Measurements from ENCODE around the gene TEAD3. TPM values are rescaled to one million over a fixed set of nuclear protein-coding genes. Genes with fewer than 3 reads are reported as not detected.

TEAD3 gene
- total RNA-seq, 1 experiment from 2014 or later, result 27.0 TPM

GRCh38 chr6:35443341-35444030 is 53.4 kb downstream of the TEAD3 start:
- H3K23ac ChIP-seq (ENCODE audit: insufficient read length, low read depth, low read length), result no peak overlapping the region
- no peak overlapping the region for H2AK5ac ChIP-seq (ENCODE audit: insufficient read length, low read length)
- H3K4me1 Mint-ChIP-seq, result no peaks in the 10 kb centered on the region
- no peak for TF ChIP-seq CTCF (conservative IDR thresholded peaks at IDR 0.05)
- no peaks in the 10 kb centered on the region for H3K79me1 ChIP-seq (ENCODE audit: insufficient read depth, low read depth, low read length, poor library complexity, severe bottlenecking)
- no peaks in the 10 kb centered on the region for H3K27me3 Mint-ChIP-seq (ENCODE audit: low read depth)
- no peak overlapping the region for H4K91ac ChIP-seq (ENCODE audit: insufficient read length, low read depth, low read length)
- no peaks in the 10 kb centered on the region for H3K9me3 ChIP-seq (ENCODE audit: control insufficient read depth, low read depth, low read length)
- H3K9ac ChIP-seq (ENCODE audit: extremely low read depth, insufficient read length, low read length), result no peak overlapping the region
- H2BK120ac ChIP-seq (ENCODE audit: low read depth, low read length, poor library complexity, severe bottlenecking), result no peak overlapping the region
- no peak overlapping the region for H3K14ac ChIP-seq (ENCODE audit: insufficient read depth, low read length)
- WGBS (ENCODE audit: extremely low coverage, insufficient read length, low lambda C conversion rate), result no CpG with 5 or more reads among the region's 9 CpGs
- H2BK20ac ChIP-seq (ENCODE audit: low read depth, low read length, poor library complexity, severe bottlenecking), result no peak overlapping the region
- H3K4me1 ChIP-seq (ENCODE audit: insufficient read depth, low read length), result no peaks in the 10 kb centered on the region
- no peak overlapping the region for H3K4me2 ChIP-seq (ENCODE audit: insufficient read depth, insufficient read length, low read length)
- no peak overlapping the region for H2BK12ac ChIP-seq (ENCODE audit: insufficient read length, low read depth, low read length)
- no peak overlapping the region for H3T11ph ChIP-seq (ENCODE audit: low read length)
- H3K27ac ChIP-seq (ENCODE audit: insufficient read length, low read depth, low read length), result no peak overlapping the region
- H4K20me1 ChIP-seq (ENCODE audit: control insufficient read depth, insufficient read depth, insufficient read length), result no peaks in the 10 kb centered on the region
- no peaks in the 10 kb centered on the region for H3K79me2 ChIP-seq (ENCODE audit: insufficient read depth, low read length)
- no peak overlapping the region for H3K56ac ChIP-seq (ENCODE audit: insufficient read length, low read depth, low read length)
- no peak overlapping the region for H3K4ac ChIP-seq (ENCODE audit: low read depth, low read length)
- H3K36me3 Mint-ChIP-seq (ENCODE audit: insufficient read depth in 1 of 3, low read depth in 3 of 3), result no peaks in the 10 kb centered on the region
- H2BK15ac ChIP-seq (ENCODE audit: low read depth, low read length), result no peak overlapping the region
- H4K8ac ChIP-seq (replicated peaks; ENCODE audit: insufficient read length, low read depth, low read length), result no peak overlapping the region
- H3K4me3 Mint-ChIP-seq, result no peak overlapping the region
- no peaks in the 10 kb centered on the region for H3K9me3 Mint-ChIP-seq
- H2AFZ ChIP-seq (ENCODE audit: low read length), result no peak overlapping the region
- no peak overlapping the region for H3K18ac ChIP-seq (ENCODE audit: insufficient read length, low read depth, low read length)
- no peak overlapping the region for H2BK5ac ChIP-seq (ENCODE audit: insufficient read length, low read length)
- no peaks in the 10 kb centered on the region for H3K27me3 ChIP-seq (ENCODE audit: insufficient read depth, low read length)
- H3K23me2 ChIP-seq (ENCODE audit: insufficient read length, low read depth, low read length, poor library complexity, severe bottlenecking), result no peaks in the 10 kb centered on the region
- H4K5ac ChIP-seq (ENCODE audit: insufficient read length, low read depth, low read length), result no peak overlapping the region
- no peak overlapping the region for H3K27ac Mint-ChIP-seq
- DNase-seq, result no peak
